Glomerular visceral epithelial cell (primary cell): ENCODE measurements around the gene VPS13A.
A peak's percentile ranks its signal among the peaks of the same experiment; 100 is the strongest.
"Not testable (repeated sequence)": the region's sequence is repeated elsewhere in the genome, so short reads cannot be mapped to it uniquely, and the experiment has no call there.

Experiments
- DNase-seq: peaks from one replicate; pipeline ENCODE4 v3.0.0-alpha.2; 2016; ENCODE audit errors: extremely low spot score

VPS13A gene

DNA sequence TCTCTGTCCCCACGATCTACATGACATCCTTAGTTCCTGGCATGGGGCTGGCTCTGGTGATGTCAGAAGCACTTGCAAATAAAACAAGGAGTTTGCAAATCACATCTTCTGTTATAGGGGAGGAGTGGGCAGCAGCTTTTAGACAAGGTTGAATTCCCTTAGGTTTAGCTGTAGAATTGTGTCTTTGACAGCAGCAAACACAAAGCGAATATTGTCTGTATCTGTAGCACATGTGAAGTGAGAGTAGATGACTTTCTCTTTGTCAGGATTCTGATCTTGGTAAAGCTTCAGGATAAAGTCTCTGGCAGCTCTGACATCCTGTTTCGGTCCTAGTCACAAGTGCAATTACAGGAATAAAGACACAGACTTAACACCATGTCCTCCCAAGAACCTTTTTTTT lies 246.5 kb downstream of the VPS13A start:
- no peak for DNase-seq

DNA sequence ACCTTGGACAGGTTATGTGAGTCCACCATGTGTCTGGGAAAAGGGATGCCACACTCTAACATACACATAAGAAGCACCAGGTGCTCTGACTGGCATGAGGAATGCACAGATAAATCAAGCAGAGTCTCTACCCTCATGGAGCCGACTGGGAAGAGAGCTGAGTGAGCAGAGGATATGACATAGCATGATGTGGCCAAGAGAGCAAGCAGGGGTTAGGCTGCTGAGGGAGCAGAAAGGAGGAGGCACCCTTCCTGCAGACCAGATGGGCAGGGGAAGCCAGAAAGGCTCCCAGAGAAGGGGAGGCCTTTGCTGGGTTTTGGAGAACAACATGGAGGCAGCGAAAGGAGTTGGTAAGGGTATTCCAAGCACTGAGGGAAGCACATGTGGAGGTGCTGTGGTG lies 247.7 kb downstream of the VPS13A start:
- no peak for DNase-seq

DNA sequence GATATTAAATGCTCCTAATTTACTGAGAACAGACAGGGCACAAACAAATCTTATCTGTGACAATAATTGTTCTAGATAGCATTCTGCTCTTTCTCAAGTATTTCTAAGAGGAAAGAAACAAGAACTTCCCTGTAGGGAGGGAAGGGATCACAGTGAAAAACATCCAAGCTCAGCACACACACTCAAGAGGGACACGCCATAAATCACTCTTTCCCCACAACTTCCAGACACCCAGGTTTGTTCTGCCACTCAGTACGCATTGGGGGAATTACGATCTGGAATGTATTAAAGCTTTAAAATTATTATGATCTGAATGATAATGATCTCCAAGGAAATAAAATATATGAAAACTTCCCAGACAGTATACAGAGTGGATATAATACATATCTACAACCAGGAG lies 249.4 kb downstream of the VPS13A start:
- DNase-seq, result no peak

DNA sequence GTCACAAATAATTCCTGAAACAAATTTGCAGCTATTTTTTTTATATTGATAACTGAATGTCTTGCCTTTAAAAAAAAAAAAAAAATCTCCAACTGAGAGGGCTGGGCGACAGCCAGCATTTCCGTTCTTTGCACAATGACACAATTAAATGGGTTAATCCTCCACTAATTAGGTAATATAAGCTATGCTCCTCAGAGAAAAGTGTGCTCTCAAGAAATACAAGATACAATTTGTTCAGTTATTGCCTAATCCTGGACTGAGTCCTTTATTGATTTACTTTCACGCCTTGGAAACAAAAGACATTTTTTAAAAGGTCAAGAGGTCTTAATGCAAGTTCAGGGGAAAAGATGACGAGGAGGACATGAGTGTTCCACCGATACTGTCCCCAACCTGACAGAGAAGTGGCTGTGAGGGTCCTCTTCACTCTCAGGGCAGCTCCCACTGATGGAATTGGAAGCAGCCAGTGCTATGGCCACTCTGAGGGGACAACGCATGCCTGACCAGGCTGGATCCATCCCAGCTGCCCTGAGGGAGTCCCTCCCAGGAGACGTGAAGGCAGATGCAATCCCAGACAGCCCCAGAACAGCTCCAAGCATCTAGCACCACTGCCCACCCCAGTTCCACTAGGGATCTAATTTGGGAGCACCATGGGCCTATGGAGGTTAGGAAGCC lies 250.1 kb downstream of the VPS13A start:
- no peak for DNase-seq

DNA sequence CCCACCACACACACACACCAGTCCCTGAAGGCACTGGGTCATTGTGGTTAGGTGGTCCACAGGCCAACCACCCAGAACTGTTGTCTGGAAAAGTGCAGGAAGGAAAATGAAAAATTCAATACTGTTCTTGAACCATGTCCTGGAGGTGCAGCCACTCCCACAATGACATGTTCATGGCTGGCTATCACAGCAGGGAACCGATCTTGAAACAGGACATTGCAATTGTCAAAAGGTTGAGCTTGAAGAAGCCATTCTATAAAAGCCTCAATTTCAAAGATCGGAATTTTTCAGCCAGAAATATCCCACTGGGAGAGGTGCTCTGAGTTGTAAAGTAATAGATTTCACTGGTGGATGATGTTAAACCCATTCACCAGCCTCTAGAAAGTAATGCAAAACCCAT lies 252.6 kb downstream of the VPS13A start:
- DNase-seq, result no peak

DNA sequence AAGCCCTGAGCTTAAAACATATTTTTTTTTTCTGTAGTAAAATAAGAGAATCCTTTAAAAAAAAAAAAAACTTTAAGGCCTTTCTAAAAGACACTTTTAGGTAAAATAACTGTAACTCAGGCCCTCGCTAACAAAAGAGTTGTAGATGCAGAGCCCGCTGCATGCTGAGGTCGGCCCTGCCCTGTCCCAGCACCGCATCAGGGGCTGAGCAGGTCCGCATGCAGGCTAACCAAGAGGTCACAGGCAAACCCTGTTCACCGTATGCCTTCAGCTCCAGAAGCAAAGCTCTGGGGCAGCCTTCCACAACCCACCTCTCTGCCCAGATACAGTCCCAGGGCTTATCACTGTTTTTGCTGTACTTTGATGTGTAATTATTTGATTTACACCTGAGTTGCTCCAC lies 254.7 kb downstream of the VPS13A start:
- no peak for DNase-seq

DNA sequence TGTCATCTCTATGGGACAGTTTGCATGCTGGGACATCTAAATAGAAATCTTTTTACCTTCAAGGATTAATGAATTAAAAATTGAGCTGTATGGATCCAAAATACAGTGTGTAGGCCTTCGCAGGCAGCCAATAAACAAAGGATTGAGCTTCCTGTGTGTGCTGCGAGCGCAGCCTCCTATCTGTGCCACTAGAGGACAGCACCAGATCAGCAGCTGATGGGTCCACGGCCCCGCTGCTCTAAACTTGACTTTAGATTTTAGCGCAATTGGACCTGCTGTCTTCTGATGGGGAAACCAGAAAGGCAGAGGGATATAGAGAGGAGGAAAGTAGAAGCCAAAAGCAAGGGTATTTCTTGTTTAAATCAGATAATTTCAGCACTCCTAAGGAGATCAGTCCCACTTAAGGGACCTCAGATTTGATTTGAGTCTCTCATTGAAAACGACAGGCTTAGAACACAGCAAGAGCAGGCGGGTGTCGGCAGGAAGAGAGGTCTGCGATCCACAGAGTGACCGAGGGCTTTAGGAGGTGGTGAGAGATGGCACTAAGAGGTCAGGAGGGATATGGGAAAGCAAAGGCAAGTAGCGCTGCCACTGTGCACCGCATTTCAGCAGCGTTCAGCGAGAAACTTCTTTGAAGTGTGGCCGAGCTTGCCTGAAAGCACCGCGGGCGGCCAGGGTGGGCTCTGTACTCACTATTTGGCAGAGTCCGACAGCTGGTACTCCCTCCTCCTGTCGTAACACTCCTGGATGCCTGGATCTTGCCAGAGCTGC lies 256.5 kb downstream of the VPS13A start:
- DNase-seq, result peak; percentile 63

DNA sequence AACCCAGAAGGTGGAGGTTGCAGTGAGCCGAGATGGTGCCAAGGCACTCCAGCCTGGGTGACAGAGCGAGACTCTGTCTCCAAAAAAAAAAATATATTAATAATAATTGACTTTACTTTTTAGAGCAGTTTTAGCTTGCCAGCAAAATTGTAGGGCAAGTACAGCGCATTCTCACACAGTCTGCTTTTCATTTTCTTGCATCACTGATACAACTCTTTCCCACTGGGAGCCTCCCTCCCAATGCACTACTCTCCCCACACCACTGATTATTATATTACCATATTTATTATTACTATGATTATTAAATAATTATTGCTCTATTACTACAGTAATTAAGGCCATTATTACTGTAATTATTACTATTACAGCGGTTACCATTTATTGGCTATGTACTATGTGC lies 257.9 kb downstream of the VPS13A start:
- no peak for DNase-seq

DNA sequence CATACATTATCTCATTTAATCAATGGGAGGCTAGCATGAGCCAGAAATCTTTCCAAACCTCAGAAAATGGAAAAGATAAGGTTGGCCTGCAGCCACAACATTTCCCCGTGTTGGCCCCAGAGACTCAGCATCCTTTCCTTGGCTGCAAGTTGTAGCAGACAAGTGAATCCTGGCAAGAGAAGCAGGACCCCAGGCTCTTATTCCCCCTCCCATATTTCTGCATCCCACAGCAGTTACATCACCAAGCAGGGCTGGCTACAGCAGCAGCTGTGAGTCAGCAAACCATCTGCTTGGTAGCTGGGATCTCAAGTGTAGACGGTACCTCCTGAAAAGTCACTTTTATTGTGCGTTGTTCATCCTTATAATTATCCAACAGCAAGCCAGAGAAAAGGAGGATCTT lies 258.4 kb downstream of the VPS13A start:
- DNase-seq, result no peak

DNA sequence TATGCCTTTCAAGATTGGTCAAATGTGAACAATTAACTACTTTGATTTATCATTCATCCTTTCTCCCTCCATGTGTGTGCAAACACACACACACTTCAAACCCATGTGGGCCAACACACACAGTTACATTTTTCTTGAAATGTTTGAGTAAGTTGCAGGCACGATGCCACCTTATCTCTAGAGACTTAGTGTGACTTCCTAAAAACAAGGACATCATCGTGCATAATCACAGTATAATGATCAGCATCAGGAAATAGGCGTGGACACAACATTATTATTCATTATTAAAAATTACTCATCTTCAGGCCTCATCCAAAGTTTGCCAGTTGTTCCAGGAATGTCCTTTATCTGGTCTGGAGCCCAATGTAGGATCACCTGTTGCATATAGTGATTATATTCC lies 261.3 kb downstream of the VPS13A start:
- no peak for DNase-seq

DNA sequence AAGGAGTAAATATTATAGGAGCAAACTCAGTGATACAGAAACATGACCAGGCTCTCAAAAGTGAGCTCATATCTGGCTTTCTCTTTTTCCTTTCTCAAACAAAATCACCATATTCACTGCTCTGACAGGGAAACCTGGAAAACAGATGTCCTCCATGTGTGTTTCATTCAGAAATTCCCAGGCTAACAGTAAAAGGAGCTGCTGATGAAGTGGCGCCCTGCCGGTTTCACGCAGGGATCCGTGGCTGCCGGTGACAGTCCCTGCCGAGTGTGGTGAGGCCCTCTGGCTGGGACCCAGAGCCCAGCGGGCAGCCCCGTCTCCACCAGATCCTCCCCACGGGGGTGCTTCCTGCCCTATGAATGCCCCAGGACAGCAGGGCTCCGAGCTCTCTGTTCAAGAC lies 262.7 kb downstream of the VPS13A start:
- DNase-seq, result no peak

DNA sequence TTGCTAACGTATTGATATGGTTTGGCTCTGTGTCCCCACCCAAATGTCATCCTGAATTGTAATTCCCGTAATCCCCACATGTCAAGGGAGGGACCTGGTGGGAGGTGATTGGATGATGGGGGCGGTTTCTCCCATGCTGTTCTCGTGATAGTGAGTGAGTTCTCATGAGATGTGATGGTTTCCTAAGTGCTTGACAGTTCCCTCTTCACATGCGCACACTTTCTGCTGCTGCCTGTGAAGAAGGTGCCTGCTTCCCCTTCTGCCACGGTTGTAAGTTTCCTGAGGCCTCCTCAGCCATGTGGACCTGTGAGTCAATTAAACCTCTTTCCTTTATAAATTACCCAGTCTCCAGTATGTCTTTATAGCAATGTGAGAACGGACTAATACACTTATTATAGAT lies 263.8 kb downstream of the VPS13A start:
- not testable (repeated sequence) for DNase-seq

DNA sequence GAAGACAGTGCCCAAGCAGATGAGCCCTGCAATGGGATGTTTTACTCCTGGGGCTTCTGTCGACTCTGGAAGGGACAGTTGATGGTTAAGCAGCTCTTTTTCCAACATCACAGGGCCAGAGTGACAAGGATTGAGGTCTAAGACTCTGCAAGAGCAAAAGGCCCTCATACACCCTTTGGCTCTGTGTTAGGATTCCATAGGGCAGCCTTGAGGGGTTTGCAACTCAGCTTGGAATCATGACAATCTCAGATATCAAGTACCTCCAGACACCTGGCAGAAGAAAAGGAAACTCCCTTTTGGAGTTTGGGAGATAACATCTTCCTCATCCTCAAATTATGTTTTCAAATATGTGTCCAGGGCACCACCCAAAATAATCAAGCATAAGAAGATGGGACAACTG lies 265.1 kb downstream of the VPS13A start:
- no peak for DNase-seq

DNA sequence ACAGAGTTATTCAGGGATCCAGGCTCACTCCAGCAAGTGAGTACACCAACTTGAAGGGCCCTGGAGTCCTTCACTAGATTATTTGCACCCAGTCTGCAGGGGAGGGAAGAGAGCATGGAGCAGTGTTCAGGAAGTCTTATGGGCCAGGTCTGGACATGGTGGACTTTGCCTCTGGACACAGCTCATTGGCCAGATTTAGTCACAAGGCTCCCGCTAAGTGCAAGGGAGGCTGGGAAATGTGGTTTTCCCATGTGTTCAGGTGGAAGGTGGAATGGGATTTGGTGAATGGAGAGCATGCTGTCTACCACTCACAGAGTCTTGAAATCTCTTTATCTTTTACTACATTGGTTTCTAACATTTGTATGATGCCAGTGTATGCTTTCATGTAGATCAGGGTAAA lies 270.3 kb downstream of the VPS13A start:
- DNase-seq, result no peak

DNA sequence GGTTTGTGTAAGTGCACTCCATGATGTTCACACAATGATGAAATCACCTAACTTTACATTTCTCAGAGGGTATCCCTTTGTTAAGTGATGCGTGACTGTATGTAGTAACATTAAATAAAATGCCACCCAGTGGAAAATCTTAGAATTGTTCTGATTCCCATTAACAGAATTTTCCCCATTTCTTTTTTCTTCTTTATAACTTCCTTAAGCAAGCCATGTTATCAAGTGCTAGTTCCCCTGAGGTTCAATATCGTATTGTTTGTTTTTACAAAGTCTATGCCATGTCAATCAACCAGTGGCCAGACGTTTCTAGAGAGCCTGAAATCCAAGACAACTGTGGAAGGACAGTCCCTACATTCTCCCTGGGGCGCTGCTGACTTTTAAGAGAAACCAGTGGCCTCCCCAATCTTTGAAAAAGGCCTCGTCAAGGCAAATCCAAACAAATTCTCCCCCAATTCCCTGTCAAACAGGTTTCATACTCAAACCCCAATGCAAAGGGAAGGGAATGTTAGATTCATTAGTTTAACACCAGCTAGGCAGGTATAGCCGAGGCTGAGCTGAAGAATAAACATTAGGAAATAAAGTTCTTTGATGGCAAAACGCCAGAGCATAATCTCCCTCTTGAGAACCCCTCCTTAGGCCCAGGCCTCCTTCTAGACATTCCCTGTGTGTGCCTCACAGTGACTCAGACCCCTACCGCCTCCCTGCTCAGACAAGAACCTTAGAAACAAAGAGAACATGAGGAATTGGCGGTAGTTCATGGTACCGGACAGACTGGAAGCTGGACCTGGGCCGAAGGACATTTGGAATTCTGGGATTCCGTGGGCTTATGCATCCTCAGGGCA lies 272.1 kb downstream of the VPS13A start:
- peak; percentile 55 for DNase-seq

DNA sequence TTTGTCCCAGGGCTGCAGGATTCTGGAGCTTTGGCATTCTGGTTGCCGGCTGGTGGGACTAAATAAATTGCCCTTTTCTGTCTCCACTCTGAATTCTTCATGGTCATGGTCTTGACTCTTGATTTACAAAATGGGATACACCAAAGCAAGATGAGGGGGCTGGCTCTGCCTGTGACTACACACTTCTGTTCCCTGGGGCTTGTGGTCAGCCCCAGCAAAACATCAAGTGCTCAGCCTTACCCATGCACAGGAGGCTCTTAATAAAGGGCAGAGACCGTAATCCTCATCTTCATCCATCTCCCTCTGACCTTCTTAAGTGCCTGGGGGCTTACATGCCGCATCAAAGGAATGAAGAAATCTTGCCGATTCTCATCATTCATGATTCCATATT lies 272.7 kb downstream of the VPS13A start:
- no peak for DNase-seq

DNA sequence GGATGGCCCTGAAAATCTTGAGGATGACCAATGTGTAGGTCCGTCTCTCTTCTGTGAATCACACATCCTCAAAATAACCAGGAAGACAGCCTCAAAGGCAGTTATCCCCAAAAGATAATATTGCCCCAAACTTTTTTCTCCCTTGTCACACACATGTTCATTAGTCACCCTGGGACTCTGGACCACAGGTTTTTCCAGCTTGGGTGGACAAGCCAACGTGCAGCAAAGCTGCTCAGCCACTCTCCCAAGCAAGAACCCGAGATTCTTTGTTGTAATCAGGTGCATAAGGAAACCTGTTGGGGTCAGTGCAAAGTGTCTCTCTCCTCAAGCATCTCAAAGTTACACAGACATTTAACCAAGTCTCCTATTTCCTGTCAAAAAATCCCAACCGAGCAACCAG lies 274.2 kb downstream of the VPS13A start:
- no peak for DNase-seq

DNA sequence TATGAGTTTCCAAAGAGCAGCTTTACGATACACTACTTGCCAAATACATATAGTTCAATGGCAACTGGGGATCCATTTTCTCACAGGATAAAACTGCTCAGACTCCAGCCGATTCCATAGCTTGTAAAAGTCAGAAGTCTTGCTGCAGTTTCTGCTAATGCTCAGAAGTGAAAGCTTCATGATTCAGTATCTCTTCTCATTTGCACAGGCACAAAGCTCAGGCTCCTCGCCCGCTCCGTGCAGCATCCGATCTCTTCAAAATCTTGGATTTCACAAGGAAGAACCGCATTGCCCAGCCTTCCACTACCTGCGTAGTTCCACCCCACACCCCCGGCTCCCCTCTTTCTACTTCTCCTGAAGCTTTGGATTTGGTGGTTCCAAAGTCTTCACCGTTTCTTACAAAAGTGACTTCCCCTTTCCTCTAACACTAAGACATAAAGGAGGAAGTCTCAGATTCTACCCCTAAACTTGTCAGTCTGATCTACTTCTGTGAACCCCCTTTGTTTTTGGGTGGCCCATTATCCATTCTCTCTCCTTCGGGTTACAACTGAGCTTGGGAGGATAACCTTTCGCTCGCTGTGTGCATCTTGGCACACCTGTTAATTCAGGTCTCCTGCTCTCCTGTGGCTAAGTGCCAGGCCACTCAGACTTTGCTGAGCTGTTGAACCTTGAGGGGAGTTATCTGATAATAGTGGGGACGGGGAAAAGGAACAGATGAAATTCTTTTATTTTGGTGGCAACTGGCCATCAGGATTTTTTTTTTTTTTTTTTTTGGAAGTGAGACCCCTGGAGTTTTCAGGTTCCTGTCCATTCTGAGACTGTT lies 276.7 kb downstream of the VPS13A start:
- DNase-seq, result no peak

DNA sequence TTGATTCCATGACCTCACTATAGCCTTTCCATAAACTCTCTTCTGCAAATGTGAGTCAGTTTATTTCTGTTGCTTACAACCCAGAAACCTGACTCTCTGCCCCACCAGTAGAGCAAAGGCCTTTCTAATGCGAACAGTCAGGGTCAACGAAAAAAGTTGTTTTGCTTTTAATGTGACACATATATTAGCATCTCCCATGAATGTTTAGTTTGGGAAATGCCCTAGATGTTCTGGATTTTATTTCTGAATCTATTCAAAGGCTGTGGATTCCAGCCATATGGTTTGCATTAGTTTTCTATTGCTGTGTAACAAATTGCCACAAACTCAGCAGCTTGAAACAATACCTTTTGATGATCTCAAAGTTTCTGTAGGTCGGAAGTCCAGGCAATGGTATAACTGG lies 277.3 kb downstream of the VPS13A start:
- no peak for DNase-seq

DNA sequence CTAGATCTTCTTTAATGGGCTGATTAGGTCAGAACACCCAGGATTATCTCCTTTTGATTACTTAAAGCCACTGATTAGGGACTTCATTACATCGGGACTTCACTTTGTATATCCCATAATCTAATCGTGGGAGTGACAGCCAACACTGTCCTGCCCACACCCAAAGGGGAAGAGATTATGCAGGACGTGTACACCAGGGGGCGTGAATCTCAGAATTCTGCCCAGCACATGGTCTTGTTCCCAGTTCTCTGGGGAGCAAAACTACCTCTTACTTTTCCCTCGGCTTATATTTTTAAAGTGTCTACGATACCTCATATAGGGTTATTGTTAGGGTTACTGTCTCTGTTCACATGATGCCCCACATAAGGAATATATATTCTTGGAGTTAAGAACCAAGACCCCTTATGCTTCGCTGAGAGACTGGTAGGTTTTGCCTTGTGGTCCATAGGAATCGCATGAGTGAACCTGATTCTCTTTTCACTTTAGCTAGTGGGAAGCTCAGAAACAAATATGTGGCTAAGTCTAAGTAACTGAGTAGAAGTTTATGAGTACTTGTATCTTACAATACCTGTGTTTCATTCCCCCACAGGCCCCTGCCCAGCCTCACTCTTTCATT lies 278.1 kb downstream of the VPS13A start:
- DNase-seq, result no peak

DNA sequence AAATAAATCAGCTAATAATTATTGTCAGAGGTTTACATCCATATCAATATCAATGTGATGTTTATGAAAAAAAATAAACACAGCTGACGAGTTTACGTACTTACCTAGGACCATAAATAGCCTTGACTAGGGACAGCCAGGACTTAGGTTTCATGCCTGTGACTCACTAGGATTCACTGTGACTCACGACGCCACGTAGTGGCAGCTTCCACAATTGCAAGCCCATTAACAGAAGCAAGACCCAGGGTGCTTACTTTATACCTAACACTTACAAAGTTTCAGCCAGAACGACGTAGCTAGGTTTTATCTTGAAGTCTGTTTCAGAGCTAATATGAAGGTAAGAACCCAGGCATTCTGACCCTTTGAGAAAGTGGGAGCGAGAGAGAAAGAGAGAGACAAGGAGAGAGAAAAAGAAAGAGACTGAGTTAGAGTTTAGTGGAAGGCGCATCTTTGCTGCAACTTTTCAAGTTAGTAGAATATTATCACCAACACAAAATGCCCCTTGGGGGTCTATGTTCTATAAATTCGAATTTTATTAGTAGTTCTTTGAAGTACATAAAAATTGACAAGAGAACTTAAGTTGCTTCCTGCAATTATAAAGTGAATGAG lies 279.6 kb downstream of the VPS13A start:
- peak; percentile 84 for DNase-seq
